GM23338 (cell line): ENCODE measurements around the gene SORCS3.

Experiments
- CREB1 ChIP-seq: fragments of 250-450 bp; sonication (Bioruptor Pico); IDR thresholded peaks from 2 replicates; pipeline ENCODE4 v1.5.0; 2020; ENCODE audit warnings: low read depth, mild to moderate bottlenecking, moderate library complexity
- CTCF ChIP-seq, 2 experiments: fragments of 200-600 bp in 1 of 2; sonication (generic) in 1 of 2; conservative IDR thresholded peaks; 2 replicates each; pipeline versions ENCODE4 v1.5.1 to v1.6.1; 2016 to 2017; ENCODE audit warnings: antibody characterized with exemption in 2 of 2, low read depth in 2 of 2, mild to moderate bottlenecking in 2 of 2, moderate library complexity in 1 of 2
- ETS1 ChIP-seq: IDR thresholded peaks from 2 replicates; pipeline ENCODE4 v1.6.1; 2016; ENCODE audit warnings: antibody characterized with exemption
- EZH2 ChIP-seq: fragments of 200-600 bp; sonication (generic); IDR thresholded peaks from one replicate; pipeline ENCODE4 v1.8.0; 2017; ENCODE audit warnings: antibody characterized with exemption, mild to moderate bottlenecking, low read depth; ENCODE audit not compliant: unreplicated experiment
- EZH2phosphoT487 ChIP-seq: fragments of 200-600 bp; sonication (generic); IDR thresholded peaks from one replicate; pipeline ENCODE4 v1.8.1; 2018; ENCODE audit warnings: antibody characterized with exemption; ENCODE audit not compliant: unreplicated experiment
- JUNB ChIP-seq: IDR thresholded peaks from one replicate; pipeline ENCODE4 v1.6.1; 2016; ENCODE audit warnings: antibody characterized with exemption; ENCODE audit not compliant: unreplicated experiment
- NANOG ChIP-seq: IDR thresholded peaks from 2 replicates; pipeline ENCODE4 v1.6.1; 2016; ENCODE audit warnings: antibody characterized with exemption, borderline replicate concordance
- POLR2AphosphoS5 ChIP-seq: IDR thresholded peaks from 2 replicates; pipeline ENCODE4 v1.6.1; 2016; ENCODE audit warnings: antibody characterized with exemption, low read depth
- REST ChIP-seq: IDR thresholded peaks from one replicate; pipeline ENCODE4 v1.6.1; 2018; ENCODE audit warnings: antibody characterized with exemption; ENCODE audit not compliant: unreplicated experiment
- ZNF331 ChIP-seq: fragments of 250-450 bp; sonication (Bioruptor Pico); IDR thresholded peaks from 2 replicates; pipeline ENCODE4 v1.5.0; 2020; ENCODE audit warnings: low read depth, mild to moderate bottlenecking, moderate library complexity

GRCh38 chr10:104906112-104906511 lies 265.0 kb downstream of the SORCS3 start:
- TF ChIP-seq CTCF (conservative IDR thresholded peaks at IDR 0.05; ENCODE audit: low read depth in 2 of 2) (peak; percentile 17 to 44), POLR2AphosphoS5 (no peak), EZH2phosphoT487 (no peak), CREB1 (no peak), EZH2 (no peak), REST (no peak), JUNB (no peak), ZNF331 (no peak), NANOG (no peak), ETS1 (no peak)
